IMR-90 (cell line): Measurements from ENCODE around the gene NCKAP5L. TPM values are rescaled to one million over a fixed set of nuclear protein-coding genes. Genes with fewer than 3 reads are reported as not detected.

Source experiments
- ATAC-seq: fragments of 200-7000 bp; cut with Tn5 transposase; 2 replicates; pipeline ENCODE4 v1.9.1; 2020; ENCODE audit warnings: low read depth, mild to moderate bottlenecking, moderate library complexity
- BruUV-seq: library from RNA; stranded (reverse); fragments of 400-500 nt; replicated peaks from 2 replicates; lab custom pipeline; 2021; lab: Mats Ljungman, UMichigan
- CTCF ChIA-PET: fragments of 300-600 bp; formaldehyde crosslinking; extraction: SDS; loops from one replicate; lab custom pipeline; 2021; ENCODE audit warnings: antibody characterized with exemption; lab: Yijun Ruan, JAX
- POLR2A ChIA-PET: fragments of 300-600 bp; sonication (Branson Sonifier 250); formaldehyde crosslinking; loops from one replicate; lab custom pipeline; 2022; ENCODE audit warnings: antibody characterized with exemption; ENCODE audit not compliant: unreplicated experiment; lab: Charles Lee
- DNase-seq: peaks from one replicate; pipeline ENCODE4 v3.0.0; 2013
- H2AFZ ChIP-seq: replicated peaks from 2 replicates; pipeline ENCODE3; 2013; ENCODE audit warnings: low read length, mild to moderate bottlenecking; ENCODE audit not compliant: poor library complexity
- H2AK5ac ChIP-seq: 2 replicates; pipeline ENCODE4 v1.6.1; 2013; ENCODE audit warnings: low read depth, low read length, inconsistent platforms
- H2AK9ac ChIP-seq: replicated peaks from 2 replicates; pipeline ENCODE3; 2013; ENCODE audit warnings: mild to moderate bottlenecking, low read depth, low read length, moderate library complexity; ENCODE audit not compliant: poor library complexity
- H2BK120ac ChIP-seq: 2 replicates; pipeline ENCODE4 v1.6.1; 2013; ENCODE audit warnings: low read depth, low read length, inconsistent platforms
- H2BK15ac ChIP-seq: 3 replicates; pipeline ENCODE4 v1.6.1; 2013; ENCODE audit warnings: low read depth, low read length, inconsistent platforms
- H2BK20ac ChIP-seq: 2 replicates; pipeline ENCODE4 v1.6.1; 2013; ENCODE audit warnings: low read depth, mild to moderate bottlenecking, inconsistent platforms, low read length, moderate library complexity
- H2BK5ac ChIP-seq: 2 replicates; pipeline ENCODE4 v1.6.1; 2013; ENCODE audit warnings: mild to moderate bottlenecking, low read depth, low read length, inconsistent platforms; ENCODE audit not compliant: poor library complexity, severe bottlenecking
- H3K14ac ChIP-seq: replicated peaks from 2 replicates; pipeline ENCODE4 v1.6.1; 2013; ENCODE audit warnings: low read depth, low read length, inconsistent platforms
- H3K18ac ChIP-seq: 2 replicates; pipeline ENCODE4 v1.6.1; 2013; ENCODE audit warnings: low read depth, low read length, control low read depth
- H3K23ac ChIP-seq: 2 replicates; pipeline ENCODE4 v1.6.1; 2013; ENCODE audit warnings: low read depth, low read length, inconsistent platforms
- H3K27ac ChIP-seq: 2 replicates; pipeline ENCODE4 v1.5.1; 2013; ENCODE audit warnings: mild to moderate bottlenecking, control low read depth, low read length; ENCODE audit not compliant: insufficient read depth
- H3K27me3 ChIP-seq: 2 replicates; pipeline ENCODE4 v1.6.1; 2013; ENCODE audit warnings: low read length; ENCODE audit not compliant: control insufficient read depth, insufficient read depth
- H3K36me3 ChIP-seq: 2 replicates; pipeline ENCODE4 v1.6.1; 2013; ENCODE audit warnings: low read length, mixed read lengths; ENCODE audit not compliant: control insufficient read depth, insufficient read depth
- H3K4ac ChIP-seq: 2 replicates; pipeline ENCODE4 v1.6.1; 2013; ENCODE audit warnings: low read depth, low read length, inconsistent platforms
- H3K4me1 ChIP-seq: 2 replicates; pipeline ENCODE4 v1.6.1; 2013; ENCODE audit warnings: low read length, mixed read lengths; ENCODE audit not compliant: control insufficient read depth, insufficient read depth
- H3K4me2 ChIP-seq: 2 replicates; pipeline ENCODE4 v1.6.1; 2013; ENCODE audit warnings: low read depth, mild to moderate bottlenecking, control low read depth, low read length, moderate library complexity
- H3K4me3 ChIP-seq: 2 replicates; pipeline ENCODE4 v1.5.1; 2013; ENCODE audit warnings: low read depth, mild to moderate bottlenecking, control low read depth, low read length, moderate library complexity; ENCODE audit not compliant: insufficient read depth
- H3K56ac ChIP-seq: 2 replicates; pipeline ENCODE4 v1.6.1; 2013; ENCODE audit warnings: low read length, inconsistent platforms; ENCODE audit not compliant: insufficient read depth; ENCODE audit errors: extremely low read depth
- H3K79me1 ChIP-seq, 2 experiments: 2 replicates each; pipeline ENCODE4 v1.6.1; 2013; ENCODE audit warnings: low read length in 2 of 2, inconsistent platforms in 1 of 2, low read depth in 1 of 2
- H3K9ac ChIP-seq: 2 replicates; pipeline ENCODE4 v1.6.1; 2013; ENCODE audit warnings: low read depth, low read length, control low read depth
- H3K9me1 ChIP-seq: 2 replicates; pipeline ENCODE4 v1.6.1; 2013; ENCODE audit warnings: low read length, inconsistent platforms; ENCODE audit not compliant: insufficient read depth
- H3K9me3 ChIP-seq: 2 replicates; pipeline ENCODE4 v1.6.1; 2013; ENCODE audit warnings: low read length; ENCODE audit not compliant: control insufficient read depth, insufficient read depth
- H4K20me1 ChIP-seq: 2 replicates; pipeline ENCODE4 v1.6.1; 2013; ENCODE audit warnings: low read length, inconsistent platforms; ENCODE audit not compliant: insufficient read depth
- H4K5ac ChIP-seq: 2 replicates; pipeline ENCODE4 v1.6.1; 2013; ENCODE audit warnings: mild to moderate bottlenecking, low read depth, low read length, control low read depth
- H4K8ac ChIP-seq, 2 experiments: 2 replicates each; pipeline ENCODE4 v1.6.1; 2013; ENCODE audit warnings: low read depth in 2 of 2, low read length in 2 of 2, control low read depth in 1 of 2, inconsistent platforms in 1 of 2
- H4K91ac ChIP-seq: 2 replicates; pipeline ENCODE4 v1.6.1; 2013; ENCODE audit warnings: low read depth, low read length, inconsistent platforms; ENCODE audit not compliant: insufficient read depth
- CEBPB ChIP-seq: IDR thresholded peaks from 2 replicates; pipeline ENCODE4 v1.6.1; 2012; ENCODE audit warnings: low read depth, low read length, improper control_type of control experiment
- MAZ ChIP-seq: IDR thresholded peaks from 2 replicates; pipeline ENCODE4 v1.6.1; 2012; ENCODE audit warnings: low read depth, mild to moderate bottlenecking, low read length, improper control_type of control experiment, moderate library complexity, borderline replicate concordance
- MXI1 ChIP-seq: IDR thresholded peaks from 2 replicates; pipeline ENCODE4 v1.6.1; 2012; ENCODE audit warnings: low read depth, mild to moderate bottlenecking, low read length, moderate library complexity, borderline replicate concordance
- WGBS, 2 experiments: methylation state at CpG; one replicate each; pipeline versions ENCODE4 v1.1.5 to v1.1.7; 2013; ENCODE audit warnings: missing lambda C conversion rate in 2 of 2; ENCODE audit not compliant: insufficient read length in 1 of 2; ENCODE audit errors: extremely low coverage in 2 of 2; 5-methylcytosine and 5-hydroxymethylcytosine counted together
- dilution Hi-C: fragments of 300-500 bp; cut with HindIII; formaldehyde crosslinking; loops from one replicate; pipeline ENCODE4 v1.14.3; 2018; ENCODE audit warnings: low sequenced_read_pairs; ENCODE audit not compliant: unreplicated experiment
- in situ Hi-C: fragments of 300-500 bp; cut with MboI; formaldehyde crosslinking; loops from 3 replicates; pipeline ENCODE4 v1.14.3; 2019; ENCODE audit warnings: low sequenced_read_pairs, inconsistent platforms, mixed read lengths
- intact Hi-C: fragments of 100-400 bp; cut with micrococcal nuclease; formaldehyde crosslinking; loops from 2 replicates; pipeline ENCODE4 v1.10.0; 2022
- polyA plus RNA-seq, 3 experiments: library from polyadenylated mRNA; depleted of rRNA; stranded (reverse); fragments of >200 nt; gene quantifications; 2 replicates each; pipeline ENCODE4 v1.2.3, GENCODE V29; 2012; ENCODE audit warnings: low replicate concordance in 1 of 3
- total RNA-seq: library from RNA; depleted of rRNA; stranded (reverse); fragments of >200 nt; gene quantifications from 2 replicates; pipeline ENCODE4 v1.2.3, GENCODE V29; 2012

The NCKAP5L gene
- total and polyA plus RNA-seq, 2 of the 4 experiments (the other 2 are of a cell fraction), result 6.1 to 14.4 TPM

- Histone ChIP-seq H4K20me1 (peaks cover 26% of the 10 kb centered on the region), H3K4me1 (no peaks in the 10 kb centered on the region), H3K9me1 (no peaks in the 10 kb centered on the region), H3K9me3 (no peaks in the 10 kb centered on the region), H3K36me3 (peaks cover 63% of the 10 kb centered on the region), H3K27ac (no peak overlapping the region), H4K5ac (no peak overlapping the region), H2BK120ac (no peak overlapping the region), H3K4ac (no peak overlapping the region), H3K18ac (no peak overlapping the region), H3K23ac (no peak overlapping the region), H2BK20ac (no peak overlapping the region), H3K4me2 (no peak overlapping the region), H2BK15ac (no peak overlapping the region), H2BK5ac (no peak overlapping the region), H2AK9ac (no peak overlapping the region), H3K27me3 (no peaks in the 10 kb centered on the region), H4K8ac (no peak overlapping the region), H3K56ac (no peak overlapping the region), H3K9ac (no peak overlapping the region), H3K4me3 (no peak overlapping the region), H2AFZ (no peak overlapping the region), H3K14ac (no peak overlapping the region), H4K91ac (no peak overlapping the region), H2AK5ac (no peak overlapping the region), H3K79me1 (peaks cover 23 to 46% of the 10 kb centered on the region in 2 experiments)
- POLR2A ChIA-PET, result interaction anchor here (0.5 kb wide), 1 partner anchor 139 kb away, joined by 5 read pairs; the partner anchor contains the start of gene PRPF40B
- TF ChIP-seq MXI1 (no peak), CEBPB (no peak), MAZ (no peak)
- WGBS, 2 experiments, result no CpG with 5 or more reads among the region's 4 CpGs
- intact Hi-C loops (loop anchor here (2.0 kb wide), 1 partner anchor 125 kb away; no protein-coding TSS in a partner anchor), dilution Hi-C loops (no loop called here), in situ Hi-C loops (no loop called here)
- CTCF ChIA-PET, result interaction anchor here (1.0 to 1.3 kb wide), 2 partner anchors 8 to 18 kb away, joined by 5 to 7 read pairs; no protein-coding TSS in a partner anchor
- BruUV-seq, result no TSS peak
- ATAC-seq (no peak), DNase-seq (no peak)
These were observed 66.3 kb downstream of the NCKAP5L start for GRCh38 chr12:49761677-49762467.
